SJCRH30 (cell line): Measurements from ENCODE around the gene XRCC5. TPM values are rescaled to one million over a fixed set of nuclear protein-coding genes. Genes with fewer than 3 reads are reported as not detected.

ENCODE experiments used
- DNase-seq, 2 experiments: peaks; one replicate each; pipeline ENCODE4 v3.0.0-alpha.2; 2015 to 2020
- H3K27ac ChIP-seq: fragments of 250-450 bp; sonication (Bioruptor Pico); 2 replicates; pipeline ENCODE4 v1.5.1; 2020; ENCODE audit warnings: mild to moderate bottlenecking, moderate library complexity
- H3K27me3 ChIP-seq: fragments of 250-450 bp; sonication (Bioruptor Pico); 2 replicates; pipeline ENCODE4 v1.5.1; 2020; ENCODE audit warnings: mild to moderate bottlenecking, moderate library complexity
- H3K36me3 ChIP-seq: fragments of 250-450 bp; sonication (Bioruptor Pico); 2 replicates; pipeline ENCODE4 v1.5.1; 2020; ENCODE audit warnings: mild to moderate bottlenecking, moderate library complexity
- H3K4me1 ChIP-seq: fragments of 250-450 bp; sonication (Bioruptor Pico); 2 replicates; pipeline ENCODE4 v1.5.1; 2020; ENCODE audit warnings: mild to moderate bottlenecking, moderate library complexity
- H3K4me3 ChIP-seq: fragments of 250-450 bp; sonication (Bioruptor Pico); 2 replicates; pipeline ENCODE4 v1.5.1; 2020; ENCODE audit warnings: mild to moderate bottlenecking, moderate library complexity
- H3K9me3 ChIP-seq: fragments of 250-450 bp; sonication (Bioruptor Pico); replicated peaks from 2 replicates; pipeline ENCODE4 v1.5.1; 2020; ENCODE audit warnings: mild to moderate bottlenecking, moderate library complexity
- total RNA-seq: library from RNA; depleted of rRNA; stranded (reverse); fragments of >200 nt; shearing (Covaris generic); gene quantifications from 2 replicates; pipeline ENCODE4 v1.2.3, GENCODE V29; 2014

Gene XRCC5
- total RNA-seq, 1 experiment from 2014 or later, result 483 TPM

DNA sequence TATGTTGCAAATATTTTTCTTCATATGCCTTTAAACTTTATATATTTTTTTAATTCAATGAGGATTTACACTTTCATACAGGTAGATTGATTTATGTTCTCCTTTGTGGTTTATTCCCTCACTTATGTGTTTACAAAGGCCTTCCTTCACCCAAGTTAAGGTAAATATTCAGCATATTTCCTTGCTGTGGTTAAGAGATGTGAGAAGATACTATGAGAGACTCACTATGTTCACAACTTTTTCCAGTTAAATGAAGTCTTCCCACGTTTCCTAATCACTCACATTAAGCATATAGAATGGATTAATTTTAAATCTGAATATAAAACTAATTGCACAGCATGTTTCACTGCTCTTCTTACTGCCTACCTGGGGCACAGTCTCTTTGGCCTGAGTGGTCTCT, 28.1 kb upstream of the XRCC5 start:
- no peaks in the 10 kb centered on the region for H3K27me3 ChIP-seq
- H3K4me1 ChIP-seq, result peaks cover 22% of the 10 kb centered on the region
- H3K27ac ChIP-seq, result peak overlapping the region; percentile 38; the same call in 1 of the 2 replicates
- H3K36me3 ChIP-seq, result no peaks in the 10 kb centered on the region
- peak overlapping the region; percentile 74 for H3K4me3 ChIP-seq
- H3K9me3 ChIP-seq, result no peaks in the 10 kb centered on the region
- no peak for DNase-seq

DNA sequence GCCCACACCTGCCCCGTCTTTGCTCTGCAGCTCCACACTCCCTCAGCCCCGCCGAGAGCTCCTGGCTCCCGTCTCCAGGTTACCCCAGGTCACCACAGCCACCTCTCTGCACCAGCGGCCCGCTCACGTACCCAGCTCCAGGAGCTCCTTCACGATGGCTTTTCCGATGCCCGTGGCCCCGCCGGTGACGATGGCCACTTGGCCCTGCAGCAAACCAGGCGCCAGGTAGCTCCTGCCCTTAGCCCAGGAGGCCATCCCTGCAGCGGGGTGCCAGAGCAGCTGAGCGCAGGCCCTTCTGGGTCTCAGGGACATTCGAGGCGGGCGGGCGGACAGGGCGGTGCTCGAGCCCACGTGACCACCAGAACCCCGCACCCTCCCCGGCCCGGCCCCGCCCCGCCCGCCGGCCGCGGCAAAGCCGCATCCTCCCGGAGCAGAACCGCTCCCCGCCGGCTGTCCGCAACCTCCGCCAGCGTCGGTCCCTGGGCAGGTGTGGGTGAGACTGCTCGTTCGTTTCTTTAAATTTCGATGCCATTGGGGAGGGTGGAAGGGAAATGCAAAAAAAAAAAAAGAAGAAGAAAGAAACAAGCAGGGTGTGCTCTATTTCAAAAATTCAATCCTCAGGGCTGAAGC, 27.5 kb upstream of the XRCC5 start, which contains the start of the genes PECR and TMEM169:
PECR (minus strand) TSS at position 323 of the 630 bp plus-strand sequence; CDS start at position 255, 68 bp downstream.
TMEM169 (plus strand) TSS at position 433 of the 630 bp plus-strand sequence. CDS start 14,045 bp downstream, outside the sequence.
- Histone ChIP-seq H3K4me1 (peaks cover 28% of the 10 kb centered on the region), H3K27ac (peak within 1 kb of the TSS; percentile 90; the same call in 1 of the 2 replicates), H3K4me3 (peak within 1 kb of the TSS; percentile 74), H3K9me3 (no peaks in the 10 kb centered on the region), H3K27me3 (no peaks in the 10 kb centered on the region), H3K36me3 (no peaks in the 10 kb centered on the region)
- DNase-seq, result peak; percentile 82 to 83

DNA sequence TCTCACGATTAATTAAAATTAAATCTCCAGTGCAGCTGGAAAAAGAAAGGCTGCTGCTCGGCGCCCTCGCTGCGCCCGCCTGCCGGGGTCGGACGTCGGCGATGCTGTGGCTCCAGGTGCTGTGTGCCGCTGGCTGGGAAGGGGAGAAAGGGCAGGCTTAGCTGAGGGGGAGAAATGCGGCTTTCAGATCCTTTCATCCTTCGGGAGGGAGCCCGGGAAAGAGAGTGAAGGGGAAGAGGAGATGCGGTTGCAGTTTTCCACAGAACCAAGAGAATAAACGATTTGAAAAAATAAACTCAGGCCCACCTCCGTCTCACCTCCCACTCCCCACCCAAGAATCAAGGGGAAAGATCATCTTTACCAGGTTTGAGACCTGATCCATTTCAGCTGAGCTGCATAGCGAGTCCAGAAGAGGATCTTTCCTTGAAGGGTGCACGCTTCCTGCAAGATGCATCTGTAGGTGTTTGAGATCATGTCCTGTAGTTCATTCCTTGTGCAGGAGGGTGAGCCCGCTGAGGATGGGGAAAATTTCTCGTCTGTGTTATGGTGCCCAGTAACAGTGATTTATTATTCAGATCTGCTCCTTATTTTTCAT, 26.9 kb upstream of the XRCC5 start:
- no peaks in the 10 kb centered on the region for H3K9me3 ChIP-seq
- H3K27me3 ChIP-seq, result no peaks in the 10 kb centered on the region
- no peaks in the 10 kb centered on the region for H3K36me3 ChIP-seq
- H3K27ac ChIP-seq, result peak overlapping the region; percentile 38; the same call in 1 of the 2 replicates
- DNase-seq, result peak; percentile 16 to 49
- peak overlapping the region; percentile 74 for H3K4me3 ChIP-seq
- peaks cover 28% of the 10 kb centered on the region for H3K4me1 ChIP-seq

DNA sequence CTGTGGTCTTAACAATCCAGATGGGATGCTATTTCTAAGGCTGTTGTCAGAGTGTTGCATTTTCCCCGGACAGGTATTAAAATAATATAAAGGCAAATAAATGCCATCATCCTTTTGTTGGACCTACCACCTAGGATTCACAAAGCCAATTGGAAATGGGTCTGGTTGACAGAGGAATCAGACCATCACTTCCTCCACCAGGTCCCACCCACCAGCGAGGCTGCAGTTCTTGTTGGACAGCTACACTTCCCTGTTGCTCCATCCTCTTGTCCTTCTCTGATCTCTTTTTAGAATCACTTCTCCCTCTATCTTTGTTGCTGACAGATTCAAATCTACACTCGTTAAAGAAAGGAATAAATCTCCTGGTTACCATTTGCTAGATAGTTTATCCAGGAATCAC, 26.3 kb upstream of the XRCC5 start:
- no peaks in the 10 kb centered on the region for H3K36me3 ChIP-seq
- H3K27ac ChIP-seq, result peak overlapping the region; percentile 90
- H3K9me3 ChIP-seq, result no peaks in the 10 kb centered on the region
- H3K4me1 ChIP-seq, result peaks cover 28% of the 10 kb centered on the region
- H3K4me3 ChIP-seq, result peak overlapping the region; percentile 74
- peak; percentile 63 to 64 for DNase-seq
- no peaks in the 10 kb centered on the region for H3K27me3 ChIP-seq

DNA sequence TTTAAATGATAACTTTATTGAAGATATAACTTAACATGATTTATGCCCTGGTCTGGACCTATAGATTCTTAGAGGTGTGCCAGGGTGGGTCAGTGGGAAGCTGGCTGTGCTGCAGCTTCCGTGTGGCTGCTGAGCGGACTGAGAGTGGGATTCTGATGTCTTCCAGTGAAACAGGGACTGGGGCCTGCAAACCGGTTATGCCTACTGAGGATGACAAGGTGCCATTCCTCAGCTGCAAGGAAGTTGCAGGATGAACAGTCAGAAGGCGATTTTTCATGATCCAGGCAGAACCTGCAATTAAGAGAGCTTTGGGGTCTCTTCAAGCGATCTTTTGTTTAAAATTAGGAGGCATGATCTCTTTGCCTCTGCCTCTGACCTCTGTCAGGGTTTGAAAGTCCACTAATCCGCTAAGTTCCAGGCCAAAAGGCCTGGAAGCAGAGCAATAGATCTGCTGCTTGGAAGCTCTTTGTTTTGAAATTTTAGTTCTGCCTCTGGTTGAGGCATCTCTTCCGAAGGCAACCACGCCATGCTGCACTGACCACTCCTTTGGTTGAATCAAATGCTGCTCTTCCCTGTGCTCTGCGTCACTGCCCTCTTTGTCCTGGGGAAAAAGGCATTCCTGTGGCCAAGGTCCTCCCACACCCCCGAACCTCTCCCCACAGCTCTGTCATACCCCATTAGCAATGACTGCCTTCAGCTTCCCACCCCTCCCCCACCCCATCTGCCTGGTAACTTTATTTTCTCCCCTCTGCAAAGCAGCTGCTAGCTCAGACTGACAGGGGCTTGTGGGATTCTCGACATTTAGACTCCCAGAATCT, 25.5 kb upstream of the XRCC5 start:
- peaks cover 28% of the 10 kb centered on the region for H3K4me1 ChIP-seq
- DNase-seq, result peak; percentile 95 to 98
- H3K36me3 ChIP-seq, result no peaks in the 10 kb centered on the region
- no peaks in the 10 kb centered on the region for H3K27me3 ChIP-seq
- peak overlapping the region; percentile 90 for H3K27ac ChIP-seq
- H3K9me3 ChIP-seq, result no peaks in the 10 kb centered on the region
- peak overlapping the region; percentile 74 for H3K4me3 ChIP-seq

DNA sequence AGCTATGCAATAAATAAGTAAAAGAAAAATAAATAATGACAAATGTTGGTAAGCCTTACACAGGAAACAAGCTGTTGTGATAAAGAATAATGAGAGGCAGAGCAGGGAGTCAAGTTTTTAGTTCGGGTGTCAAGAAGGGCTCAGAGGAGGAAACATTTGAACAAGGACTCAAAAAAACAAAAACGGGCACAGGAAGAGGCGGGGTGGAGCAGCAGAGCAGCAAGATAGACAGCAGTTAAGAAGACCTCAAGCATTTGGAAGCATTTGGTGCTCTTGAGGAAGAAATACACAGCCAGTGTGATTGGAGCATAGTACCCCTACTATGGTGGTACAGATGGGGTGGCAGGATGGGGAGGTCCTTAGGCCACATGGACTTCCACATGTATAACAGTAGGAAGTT, 24.6 kb upstream of the XRCC5 start:
- Histone ChIP-seq H3K9me3 (no peaks in the 10 kb centered on the region), H3K27me3 (no peaks in the 10 kb centered on the region), H3K4me1 (peaks cover 28% of the 10 kb centered on the region), H3K36me3 (no peaks in the 10 kb centered on the region), H3K27ac (peak overlapping the region; percentile 90), H3K4me3 (peak overlapping the region; percentile 74)
- peak; percentile 37 to 68 for DNase-seq

DNA sequence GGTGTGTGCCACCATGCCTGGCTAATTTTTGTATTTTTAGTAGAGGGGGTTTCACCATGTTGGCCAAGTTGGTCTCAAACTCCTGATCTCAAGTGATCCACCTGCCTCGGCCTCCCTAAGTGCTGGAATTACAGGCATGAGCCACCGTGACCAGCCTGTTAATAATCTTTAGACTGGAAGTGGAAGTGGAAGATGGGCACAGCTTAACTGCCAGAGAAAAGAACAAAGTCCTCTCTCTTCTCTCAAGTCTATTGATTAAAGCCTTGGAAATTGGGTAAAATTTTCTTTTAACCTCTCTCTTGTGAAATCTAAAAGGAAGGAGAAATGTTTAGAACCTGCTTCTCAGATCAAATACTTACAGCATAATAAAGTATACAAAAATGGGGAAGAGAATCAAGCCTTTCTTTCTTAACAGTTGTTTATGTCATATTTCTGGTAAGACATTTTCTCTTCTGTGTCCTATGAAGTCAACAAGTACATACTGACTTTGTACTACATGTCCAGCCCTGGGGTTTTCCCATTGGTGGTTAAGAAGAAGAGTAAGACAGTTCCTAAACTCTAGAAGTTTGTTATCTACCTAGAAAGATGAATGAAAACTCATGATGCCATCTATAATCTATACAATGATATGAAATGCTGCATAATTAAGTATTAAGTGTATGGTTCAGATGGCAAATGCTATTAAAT, 22.8 kb upstream of the XRCC5 start:
- H3K9me3 ChIP-seq, result no peaks in the 10 kb centered on the region
- H3K4me3 ChIP-seq, result no peak overlapping the region
- no peaks in the 10 kb centered on the region for H3K36me3 ChIP-seq
- H3K27me3 ChIP-seq, result no peaks in the 10 kb centered on the region
- H3K27ac ChIP-seq, result peak overlapping the region; percentile 90
- H3K4me1 ChIP-seq, result peaks cover 28% of the 10 kb centered on the region
- peak; percentile 15 to 44 for DNase-seq

DNA sequence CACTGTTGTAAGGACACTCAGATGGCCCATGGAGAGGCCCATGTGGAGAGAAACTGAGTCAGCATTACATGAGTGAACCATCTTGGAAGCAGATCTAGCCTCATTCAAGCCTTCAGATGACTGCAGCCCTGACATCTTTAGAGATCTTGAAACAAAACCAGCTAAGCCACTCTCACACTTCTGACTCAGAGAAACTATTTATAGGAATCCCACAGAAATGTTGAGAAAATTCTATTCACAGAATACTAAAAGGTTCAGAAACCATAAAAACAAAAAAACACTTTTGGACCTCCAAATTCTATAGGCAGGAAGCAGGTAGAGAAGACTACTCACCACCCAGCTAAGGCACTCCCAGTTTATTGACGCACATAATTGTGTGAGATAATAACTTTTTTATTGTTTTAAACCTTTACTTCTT, 18.8 kb upstream of the XRCC5 start:
- Histone ChIP-seq H3K9me3 (no peaks in the 10 kb centered on the region), H3K36me3 (no peaks in the 10 kb centered on the region), H3K27ac (no peak overlapping the region), H3K4me1 (peaks cover 13% of the 10 kb centered on the region), H3K4me3 (no peak overlapping the region), H3K27me3 (no peaks in the 10 kb centered on the region)
- no peak for DNase-seq

DNA sequence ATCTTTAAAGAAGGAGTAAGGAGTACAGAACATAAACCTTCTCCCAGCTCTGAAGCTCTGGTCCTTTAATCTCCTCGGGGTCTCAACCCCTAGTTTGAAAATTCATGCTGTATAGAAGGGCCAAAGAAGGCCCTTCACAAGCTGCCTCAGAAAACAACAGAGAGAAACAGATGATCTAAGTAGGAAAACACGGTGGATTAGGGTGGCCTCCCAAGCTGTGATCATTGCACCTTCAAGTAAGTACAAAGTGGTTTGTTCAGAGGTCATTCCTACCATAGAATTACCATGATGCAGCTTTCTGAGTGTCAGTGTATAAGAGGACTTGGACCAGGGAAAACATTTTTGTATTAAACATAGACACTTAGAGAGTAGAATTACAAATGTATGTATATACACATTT, 16.5 kb upstream of the XRCC5 start:
- no peaks in the 10 kb centered on the region for H3K27me3 ChIP-seq
- no peak overlapping the region for H3K4me3 ChIP-seq
- H3K4me1 ChIP-seq, result no peaks in the 10 kb centered on the region
- H3K9me3 ChIP-seq, result no peaks in the 10 kb centered on the region
- no peak for DNase-seq
- H3K27ac ChIP-seq, result no peak overlapping the region
- H3K36me3 ChIP-seq, result no peaks in the 10 kb centered on the region

DNA sequence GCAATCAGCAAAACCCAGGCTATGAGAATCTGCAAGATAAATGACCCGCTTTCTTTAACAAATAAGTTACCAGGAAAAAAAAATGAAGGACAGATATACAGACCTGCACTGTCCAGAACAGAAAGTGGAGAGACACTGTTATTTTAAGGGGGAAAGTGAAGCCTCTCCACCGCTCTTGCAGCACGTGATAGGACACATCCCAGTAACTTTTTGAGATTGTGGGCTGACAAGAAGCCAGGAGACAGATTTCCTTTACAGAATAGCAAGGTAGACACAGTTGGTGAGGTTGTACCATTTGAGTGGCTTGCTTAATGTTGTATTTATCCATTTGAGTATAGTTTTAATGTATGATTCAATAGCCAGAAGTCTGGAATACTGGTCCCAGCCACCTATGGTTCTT, 14.4 kb upstream of the XRCC5 start:
- Histone ChIP-seq H3K36me3 (no peaks in the 10 kb centered on the region; the same call in 1 of the 2 replicates), H3K4me1 (no peaks in the 10 kb centered on the region), H3K4me3 (no peak overlapping the region), H3K27ac (no peak overlapping the region), H3K9me3 (no peaks in the 10 kb centered on the region), H3K27me3 (no peaks in the 10 kb centered on the region)
- DNase-seq, result no peak

DNA sequence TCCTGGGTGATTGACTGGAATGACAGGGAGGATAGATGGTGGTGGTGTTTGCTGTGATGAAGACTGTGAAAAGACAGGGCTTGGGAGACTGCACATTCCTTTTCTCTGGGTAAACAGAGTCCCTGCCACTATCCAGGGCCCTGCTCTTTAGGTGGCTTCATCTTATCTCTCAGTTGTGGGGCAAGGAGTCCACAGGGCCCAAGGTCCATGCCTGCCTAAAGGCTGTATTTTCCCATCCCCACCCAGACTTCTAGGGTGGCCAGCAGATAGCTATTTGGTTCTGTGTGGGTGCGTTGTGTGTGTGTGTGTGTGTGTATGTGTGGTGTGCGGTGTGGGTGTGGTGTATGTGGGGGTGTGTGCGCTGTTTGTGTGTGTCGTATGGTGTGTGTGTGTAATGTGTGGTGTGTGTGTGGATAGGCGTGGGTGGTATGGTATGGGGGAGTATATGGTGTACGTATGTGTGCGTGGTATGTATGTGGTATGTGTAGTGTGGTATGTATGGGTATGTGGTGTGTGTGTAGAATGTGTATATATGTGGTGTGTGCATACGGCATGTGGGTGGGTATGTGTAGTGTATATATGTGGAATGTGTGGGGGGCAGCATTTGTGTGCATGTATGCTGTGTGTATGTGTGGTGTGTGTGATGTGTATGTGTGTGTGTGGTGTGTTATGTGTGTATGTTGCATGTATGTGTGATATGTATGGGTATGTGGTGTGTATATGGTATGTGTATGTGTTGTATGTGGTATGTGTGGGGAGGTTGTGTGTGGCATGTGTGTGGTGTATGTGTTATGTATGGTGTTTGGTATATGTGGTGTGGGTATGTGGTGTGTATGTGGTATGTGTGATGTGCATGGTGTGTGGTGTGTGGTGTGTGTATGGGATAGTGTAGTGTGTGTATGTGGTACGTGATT, 10.5 kb upstream of the XRCC5 start:
- H3K4me1 ChIP-seq, result no peaks in the 10 kb centered on the region
- no peaks in the 10 kb centered on the region; the same call in 1 of the 2 replicates for H3K36me3 ChIP-seq
- no peaks in the 10 kb centered on the region for H3K27me3 ChIP-seq
- H3K27ac ChIP-seq, result no peak overlapping the region
- H3K9me3 ChIP-seq, result no peaks in the 10 kb centered on the region
- DNase-seq, result no peak
- H3K4me3 ChIP-seq, result no peak overlapping the region

DNA sequence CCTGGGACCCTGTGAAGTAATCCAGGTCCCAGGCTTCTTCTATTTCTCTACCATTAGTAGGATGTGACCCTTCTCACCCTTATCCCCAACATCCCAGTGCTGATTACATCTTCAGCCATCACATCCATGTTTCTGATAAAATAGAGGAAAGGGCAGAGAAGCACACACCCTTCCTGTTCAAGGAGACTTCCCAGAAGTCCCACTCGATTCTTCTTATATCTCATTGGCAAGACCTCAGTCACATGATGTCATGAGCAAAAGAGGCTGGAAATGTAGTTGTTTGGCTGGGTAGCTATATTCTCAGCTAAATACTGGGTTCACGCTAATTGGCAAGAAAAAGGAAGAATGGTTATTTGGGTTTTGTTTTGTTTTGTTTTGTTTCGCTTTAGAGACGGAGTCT, 8.0 kb upstream of the XRCC5 start:
- no peaks in the 10 kb centered on the region for H3K9me3 ChIP-seq
- H3K4me1 ChIP-seq, result no peaks in the 10 kb centered on the region
- H3K27me3 ChIP-seq, result no peaks in the 10 kb centered on the region
- H3K4me3 ChIP-seq, result no peak overlapping the region
- no peak for DNase-seq
- H3K36me3 ChIP-seq, result no peaks in the 10 kb centered on the region; the same call in 1 of the 2 replicates
- H3K27ac ChIP-seq, result no peak overlapping the region

DNA sequence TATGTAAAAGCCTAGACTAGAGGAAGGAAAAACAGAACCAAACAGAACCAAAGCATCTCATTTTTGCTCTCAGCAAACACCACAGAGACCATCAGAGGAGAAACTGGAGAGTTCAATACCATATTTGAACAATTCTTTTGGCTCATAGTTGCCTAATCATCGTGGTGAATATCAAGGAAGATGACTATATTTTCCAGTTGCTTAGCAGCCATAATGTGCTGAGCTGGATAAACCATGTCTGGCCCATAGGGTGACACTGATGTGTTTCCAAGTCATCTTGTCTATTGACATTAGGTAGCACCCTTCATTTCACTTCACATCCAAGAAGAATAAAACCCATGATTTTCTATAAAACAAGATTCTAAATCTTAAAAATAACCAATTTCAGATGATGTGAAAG, 5.9 kb upstream of the XRCC5 start:
- Histone ChIP-seq H3K27ac (no peak overlapping the region), H3K27me3 (no peaks in the 10 kb centered on the region), H3K4me3 (no peak overlapping the region), H3K4me1 (peaks cover under 1% of the 10 kb centered on the region; the same call in 1 of the 2 replicates), H3K9me3 (no peaks in the 10 kb centered on the region), H3K36me3 (no peaks in the 10 kb centered on the region; the same call in 1 of the 2 replicates)
- no peak for DNase-seq
